HG03280 (cell line): Measurements from ENCODE around the gene RAB4B.
A peak's percentile ranks its signal among the peaks of the same experiment; 100 is the strongest.
"Not testable (repeated sequence)": the region's sequence is repeated elsewhere in the genome, so short reads cannot be mapped to it uniquely, and the experiment has no call there.

ENCODE experiments used
- ATAC-seq: cut with Tn5 transposase; IDR thresholded peaks from one replicate; pipeline ENCODE4 v1.9.1; 2021; ENCODE audit warnings: mild to moderate bottlenecking, moderate library complexity; ENCODE audit not compliant: unreplicated experiment

RAB4B gene

DNA sequence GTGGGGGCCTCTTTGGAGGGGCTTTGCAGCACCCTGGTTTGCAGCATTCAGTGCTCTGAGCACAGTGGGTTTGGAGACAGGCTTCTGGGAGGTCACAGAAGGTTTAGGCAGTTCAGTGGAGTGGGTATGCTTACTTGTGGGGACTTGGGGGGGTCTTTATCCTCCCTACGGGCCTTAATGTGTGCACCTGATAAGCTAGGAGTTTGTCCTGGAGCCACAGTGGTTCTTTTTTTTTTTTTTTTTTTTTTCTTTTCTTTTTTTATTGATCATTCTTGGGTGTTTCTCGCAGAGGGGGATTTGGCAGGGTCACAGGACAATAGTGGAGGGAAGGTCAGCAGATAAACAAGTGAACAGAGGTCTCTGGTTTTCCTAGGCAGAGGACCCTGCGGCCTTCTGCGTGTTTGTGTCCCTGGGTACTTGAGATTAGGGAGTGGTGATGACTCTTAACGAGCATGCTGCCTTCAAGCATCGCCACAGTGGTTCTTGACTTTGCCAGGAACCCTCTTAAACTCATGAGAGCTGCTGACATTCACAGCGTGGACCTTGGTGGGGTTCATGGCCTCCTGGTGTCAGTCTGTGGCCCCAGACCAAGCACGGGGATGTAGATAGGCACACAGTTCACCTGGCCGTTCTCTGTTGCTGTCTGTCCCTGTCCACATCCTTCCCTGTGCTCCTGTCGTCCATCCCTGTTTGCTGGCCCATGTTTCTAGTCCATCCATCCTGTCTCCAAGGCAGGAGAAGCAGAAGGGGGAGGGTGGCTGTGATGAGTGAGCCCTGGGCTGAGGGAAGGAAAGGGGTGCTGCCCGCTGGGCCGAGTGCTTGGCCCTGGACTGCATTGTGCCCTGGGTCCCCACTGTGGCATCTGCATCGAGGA, 23.6 kb downstream of the RAB4B start:
- no peak for ATAC-seq

DNA sequence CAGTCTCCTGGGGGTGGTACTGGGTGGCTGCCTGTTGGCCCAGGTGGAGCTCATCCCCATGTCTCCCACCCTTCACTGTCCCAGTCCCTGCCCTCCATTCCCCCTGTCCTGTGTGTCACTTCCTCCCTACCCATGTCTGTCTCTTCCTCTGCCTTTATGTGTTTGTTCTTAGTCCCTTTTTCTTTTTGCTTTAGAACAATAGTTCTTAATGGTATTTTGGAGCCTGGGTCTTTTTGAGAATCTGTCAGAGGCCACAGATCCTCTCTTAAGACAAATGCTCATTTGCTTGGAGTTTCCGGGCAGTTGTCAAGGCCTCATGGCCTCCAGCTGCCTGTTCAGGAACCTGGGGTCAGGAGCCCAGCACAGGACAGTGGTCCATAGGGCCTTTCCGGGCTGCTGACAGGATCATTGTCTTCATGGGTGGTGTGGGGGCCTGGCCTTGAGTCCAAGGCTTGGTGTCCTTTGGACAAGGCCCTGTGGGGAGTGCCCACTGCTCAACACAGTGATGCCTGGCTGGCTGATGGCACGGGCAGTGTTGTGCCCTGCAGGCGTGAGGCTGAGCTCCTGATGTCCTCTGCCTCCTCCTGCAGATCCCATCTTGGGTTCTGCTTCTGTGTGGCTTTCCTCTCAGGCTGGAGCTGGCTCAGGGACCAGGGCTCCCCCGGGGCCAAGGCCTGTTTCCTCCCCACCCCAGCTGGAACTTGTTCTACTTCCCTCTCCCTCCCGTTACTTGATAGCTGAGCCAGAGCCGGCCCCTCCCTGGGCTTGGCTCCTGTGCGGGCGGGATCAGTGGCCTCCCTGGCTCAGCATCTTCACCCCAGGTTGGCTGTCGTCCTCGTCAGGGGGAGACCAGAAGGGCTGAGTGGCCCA, 24.5 kb downstream of the RAB4B start:
- ATAC-seq = no peak

DNA sequence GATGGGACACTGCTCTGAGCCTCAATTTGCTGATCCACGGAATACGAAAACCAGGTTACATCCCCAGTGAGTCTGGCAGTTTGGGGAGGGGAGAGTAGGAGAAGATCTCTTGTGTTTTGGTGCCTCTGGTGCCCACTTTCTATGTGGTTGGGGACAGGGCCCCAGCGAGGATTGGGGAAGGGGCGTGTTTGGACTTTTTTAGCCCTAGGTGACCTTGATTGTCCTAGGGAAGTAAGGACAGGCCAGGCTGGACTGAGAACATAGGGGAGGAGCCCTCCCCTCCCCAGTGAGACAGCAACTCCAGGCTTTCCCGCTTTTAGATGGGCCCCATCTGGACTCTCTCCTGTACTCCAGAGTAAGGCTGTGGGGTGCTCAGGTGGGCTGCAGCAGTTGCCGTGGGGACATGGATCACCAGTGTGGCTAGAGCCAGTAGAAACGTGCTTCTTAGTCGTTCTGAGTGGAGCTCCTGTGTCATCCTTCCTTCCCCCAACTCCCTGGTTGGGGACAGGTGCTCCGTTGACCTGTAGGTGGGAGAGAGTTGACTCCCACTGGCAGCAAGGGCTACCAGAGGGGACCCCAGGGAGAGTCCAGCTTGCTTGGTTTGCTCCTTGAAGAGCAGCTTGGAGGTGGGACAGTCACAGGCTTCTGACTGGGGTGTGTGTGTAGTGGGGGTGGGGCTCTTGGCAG, 25.3 kb downstream of the RAB4B start:
- no peak for ATAC-seq

GRCh38 chr19:40803857-40804782, 26.1 kb downstream of the RAB4B start:
- ATAC-seq = no peak

DNA sequence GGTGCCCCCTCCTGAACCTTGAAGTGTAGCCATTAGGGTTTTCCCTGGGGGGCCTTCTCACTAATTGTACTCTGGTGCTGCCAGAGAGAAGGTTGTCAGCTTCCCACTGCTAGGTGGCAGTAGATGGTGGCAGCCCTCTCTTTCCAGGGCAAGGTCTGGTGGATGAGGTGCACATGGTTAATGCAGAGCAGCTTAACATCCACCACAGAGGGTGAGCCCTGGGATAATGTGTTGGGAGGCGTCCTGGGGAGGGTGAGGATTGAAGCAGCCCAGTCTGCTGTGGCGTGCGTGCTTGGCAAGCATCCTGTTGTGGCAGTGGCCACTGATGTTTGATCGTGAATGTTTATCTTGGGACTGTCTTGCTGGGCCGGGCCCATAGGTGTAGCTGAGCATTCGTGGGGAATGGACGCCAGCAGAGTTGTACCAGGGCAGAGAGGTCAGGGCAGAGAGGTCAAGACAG, 26.8 kb downstream of the RAB4B start:
- ATAC-seq = no peak

DNA sequence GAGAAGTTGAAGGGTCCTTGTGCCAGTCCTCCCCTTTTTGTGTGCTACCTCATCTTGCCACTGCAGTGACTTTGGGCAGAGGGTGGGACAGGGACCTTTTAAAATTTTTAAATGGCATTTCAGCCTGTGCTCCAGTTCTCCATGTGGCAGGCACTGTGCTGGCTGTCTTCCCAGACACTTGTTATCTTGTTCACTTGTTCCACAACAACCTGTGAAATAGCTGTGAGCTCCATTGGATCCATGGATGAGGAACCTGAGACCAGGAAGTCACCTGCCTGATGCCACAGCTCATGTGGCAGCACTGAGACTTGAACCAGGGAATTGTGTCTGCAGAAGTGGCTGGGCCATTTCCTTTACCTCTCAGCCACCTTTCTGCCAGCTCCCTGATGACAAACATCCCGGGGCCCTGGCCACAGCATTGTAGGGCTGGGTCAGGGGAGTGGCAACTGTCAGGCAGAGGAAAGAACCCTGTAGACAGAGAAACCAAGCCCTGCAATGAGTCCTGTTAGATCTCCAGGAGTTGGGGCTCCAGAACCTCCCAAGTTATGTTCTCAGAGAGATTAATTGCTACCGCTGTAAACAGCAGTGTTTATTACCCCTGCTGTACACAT, 27.3 kb downstream of the RAB4B start:
- ATAC-seq = no peak

DNA sequence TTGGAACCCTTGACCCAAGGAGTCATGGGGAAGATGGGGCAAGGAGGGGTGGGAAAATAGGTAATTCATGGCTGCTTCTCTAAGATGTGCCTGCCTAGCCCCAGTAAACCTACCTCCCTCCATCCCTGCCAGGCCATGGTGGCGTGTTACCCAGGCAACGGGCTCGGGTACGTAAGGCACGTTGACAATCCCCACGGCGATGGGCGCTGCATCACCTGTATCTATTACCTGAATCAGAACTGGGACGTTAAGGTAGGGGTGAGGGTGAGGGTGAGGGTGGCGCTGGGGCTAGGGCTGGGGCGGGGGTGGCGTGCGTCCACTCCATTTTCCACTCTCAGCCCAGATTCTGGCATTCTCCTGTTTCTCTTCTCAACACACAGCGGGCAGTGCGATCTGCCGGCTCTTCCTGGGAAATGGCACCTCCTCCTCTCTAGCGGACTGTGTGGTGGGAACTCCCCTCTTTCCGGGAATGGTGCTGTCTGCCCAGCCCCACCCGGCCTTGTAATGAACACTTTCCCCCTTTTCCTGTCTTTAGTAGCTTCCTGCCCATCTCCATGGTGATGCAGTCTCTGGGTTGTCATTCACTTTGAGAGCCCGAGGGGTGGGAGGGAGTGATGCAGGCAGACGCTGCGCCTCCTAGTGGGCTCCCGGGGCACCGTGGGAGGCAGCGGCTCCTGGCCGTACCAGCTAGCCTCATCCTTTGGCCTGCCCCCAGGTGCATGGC, 28.5 kb downstream of the RAB4B start:
- ATAC-seq = peak; percentile 43

- ATAC-seq = no peak
These were observed 29.3 kb downstream of the RAB4B start for GRCh38 chr19:40807147-40808020.

- ATAC-seq = no peak
These were observed 29.9 kb downstream of the RAB4B start for GRCh38 chr19:40808021-40808325.

DNA sequence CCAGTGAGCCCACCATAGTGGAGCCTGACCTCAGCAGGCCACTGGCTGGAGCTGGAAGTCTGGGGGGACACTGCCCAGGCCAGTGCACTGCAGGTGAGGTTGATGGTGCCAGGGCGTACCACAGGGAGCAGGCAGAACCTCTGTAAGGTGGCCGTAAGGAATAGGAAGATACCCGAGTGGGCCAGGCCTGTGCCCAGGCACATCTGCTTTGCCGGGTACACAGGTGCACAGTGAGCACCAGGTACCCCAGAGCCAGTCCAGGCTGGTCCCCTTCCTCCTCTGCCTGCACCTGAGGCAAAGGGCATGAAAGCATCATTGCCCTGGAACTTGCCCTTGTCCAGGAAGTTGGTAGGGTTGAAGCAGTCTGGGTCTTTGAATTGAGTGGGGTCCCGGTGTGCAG, 30.4 kb downstream of the RAB4B start:
- no peak for ATAC-seq

DNA sequence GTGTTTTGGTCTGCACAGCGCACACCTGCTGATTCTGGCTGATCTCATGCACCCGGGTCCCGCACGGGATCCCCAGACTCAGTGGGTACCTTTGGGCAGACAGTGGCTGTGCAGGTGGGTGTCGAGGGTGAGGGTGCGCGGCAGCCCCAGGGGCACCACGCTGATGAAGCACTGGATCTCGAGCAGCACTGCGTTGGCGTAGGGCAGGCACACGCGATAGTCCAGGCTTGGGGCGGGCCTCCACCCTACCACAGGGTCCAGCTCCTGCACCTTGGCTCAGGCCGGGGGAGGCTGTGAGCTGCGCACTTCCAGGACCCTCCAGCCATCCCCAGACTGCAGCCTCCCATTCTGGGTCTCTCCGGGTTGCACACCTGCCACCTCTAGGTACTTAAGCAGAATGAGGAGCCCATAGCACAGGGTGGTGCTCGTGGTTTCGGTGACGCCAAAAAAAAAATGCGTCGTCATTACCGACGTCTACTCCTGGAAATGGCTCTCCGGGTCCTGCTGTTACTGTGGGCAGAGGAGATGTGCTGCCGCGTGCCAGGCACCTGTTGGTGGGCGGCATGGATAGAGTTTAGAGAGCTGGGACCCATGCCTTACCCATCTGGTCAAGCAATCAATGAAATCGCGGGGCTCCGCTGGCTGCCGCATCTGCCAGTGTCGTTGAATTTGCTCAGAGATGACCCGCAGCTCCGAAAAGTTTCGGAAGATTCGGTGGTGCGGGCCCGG, 31.5 kb downstream of the RAB4B start:
- no peak for ATAC-seq

DNA sequence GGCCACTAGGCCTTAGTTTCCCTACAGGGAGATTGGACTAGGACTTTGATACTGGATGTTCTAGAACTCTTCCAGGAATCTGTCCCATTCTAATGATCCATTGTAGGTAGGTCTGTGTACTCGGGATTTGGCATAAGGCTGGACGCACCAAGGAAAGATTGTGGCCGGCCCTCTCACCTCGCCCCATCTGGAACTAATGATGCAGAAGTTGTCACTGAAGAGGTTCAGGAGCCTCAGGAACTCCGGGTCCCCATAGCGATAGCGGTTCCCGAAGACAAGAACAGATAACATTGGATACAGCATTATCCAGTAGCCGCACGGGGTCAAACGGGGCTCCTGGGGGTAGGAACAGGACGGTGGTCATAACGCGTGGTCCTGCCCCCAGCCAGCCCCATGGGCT, 32.1 kb downstream of the RAB4B start:
- no peak for ATAC-seq

DNA sequence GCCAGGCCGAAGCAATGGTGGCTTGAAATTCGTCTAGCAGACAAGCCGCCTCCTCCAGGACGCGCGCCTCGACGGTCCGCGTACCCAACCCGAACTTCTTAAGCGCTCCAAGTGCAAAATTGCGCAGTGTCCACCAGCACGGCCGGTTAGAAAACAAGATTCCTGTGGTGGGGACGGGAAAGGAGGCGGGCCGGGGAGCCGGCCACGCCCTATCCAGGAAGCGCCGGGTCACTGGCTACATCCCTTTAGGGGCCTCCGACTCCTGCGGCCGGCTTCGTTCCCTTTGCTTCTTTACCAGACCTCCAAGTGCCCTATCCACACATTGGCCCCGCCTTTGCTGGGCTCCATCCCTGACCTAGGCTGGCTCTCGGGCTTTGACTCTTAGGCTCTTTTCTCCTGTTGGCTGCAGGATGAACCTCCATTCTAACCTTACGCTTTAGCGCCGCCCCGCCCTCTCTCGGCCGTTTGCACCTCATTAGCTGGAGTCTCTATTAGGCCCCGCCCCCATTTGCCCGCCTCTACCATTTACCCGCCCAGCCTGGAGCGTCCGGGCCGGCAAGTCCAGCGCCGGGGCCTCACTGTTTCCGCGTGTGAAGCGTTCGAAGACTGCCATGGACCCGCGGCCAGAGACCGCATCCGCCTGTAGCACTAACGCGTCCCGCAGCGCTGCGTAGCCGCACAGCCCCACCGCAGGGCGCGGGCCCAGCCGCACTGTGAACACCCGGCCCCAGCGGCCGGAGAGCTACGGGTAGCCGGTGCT, 32.8 kb downstream of the RAB4B start:
- peak; percentile 52 for ATAC-seq

GRCh38 chr19:40811478-40812341, 33.7 kb downstream of the RAB4B start:
- no peak for ATAC-seq

GRCh38 chr19:40812571-40812970, 34.5 kb downstream of the RAB4B start:
- not testable (repeated sequence) for ATAC-seq

GRCh38 chr19:40813182-40813581, 35.1 kb downstream of the RAB4B start:
- no peak for ATAC-seq
